ENCODE measurements around the gene PLXNA2.

Gene PLXNA2

GRCh38 chr1:208141610-208142192 is 102.5 kb downstream of the PLXNA2 start:
- no peak for DNase-seq (ENCODE audit: low read depth in 2 of 2)

GRCh38 chr1:208139434-208140045 is 104.6 kb downstream of the PLXNA2 start:
- no peak for DNase-seq (ENCODE audit: low read depth in 2 of 2)

- no peak for DNase-seq (ENCODE audit: low read depth in 2 of 2)
Measured at GRCh38 chr1:208137193-208137592, 107.0 kb downstream of the PLXNA2 start.

GRCh38 chr1:208136459-208137182 is 107.6 kb downstream of the PLXNA2 start:
- no peak for DNase-seq (ENCODE audit: low read depth in 2 of 2)

- DNase-seq (ENCODE audit: low read depth in 2 of 2), result no peak
Measured at GRCh38 chr1:208135354-208135753, 108.8 kb downstream of the PLXNA2 start.

GRCh38 chr1:208134491-208134890 is 109.7 kb downstream of the PLXNA2 start:
- no peak for DNase-seq (ENCODE audit: low read depth in 2 of 2)

GRCh38 chr1:208133355-208133754 is 110.8 kb downstream of the PLXNA2 start:
- no peak for DNase-seq (ENCODE audit: low read depth in 2 of 2)

GRCh38 chr1:208132287-208132882 is 111.8 kb downstream of the PLXNA2 start:
- DNase-seq (ENCODE audit: low read depth in 2 of 2), result peak; percentile 14 to 58

- no peak for DNase-seq (ENCODE audit: low read depth in 2 of 2)
Measured at GRCh38 chr1:208131621-208132286, 112.4 kb downstream of the PLXNA2 start.

- DNase-seq (ENCODE audit: low read depth in 2 of 2), result no peak
Measured at GRCh38 chr1:208129487-208129886, 114.7 kb downstream of the PLXNA2 start.

GRCh38 chr1:208129060-208129459 is 115.1 kb downstream of the PLXNA2 start:
- no peak for DNase-seq (ENCODE audit: low read depth in 2 of 2)

GRCh38 chr1:208127792-208128529 is 116.2 kb downstream of the PLXNA2 start:
- DNase-seq (ENCODE audit: low read depth in 2 of 2), result no peak

- no peak for DNase-seq (ENCODE audit: low read depth in 2 of 2)
Measured at GRCh38 chr1:208127284-208127683, 116.9 kb downstream of the PLXNA2 start.

- DNase-seq (ENCODE audit: low read depth in 2 of 2), result no peak
Measured at GRCh38 chr1:208126108-208126507, 118.1 kb downstream of the PLXNA2 start.

- DNase-seq (ENCODE audit: low read depth in 2 of 2), result no peak
Measured at GRCh38 chr1:208122612-208123358, 121.4 kb downstream of the PLXNA2 start.

- no peak for DNase-seq (ENCODE audit: low read depth in 2 of 2)
Measured at GRCh38 chr1:208121813-208122364, 122.3 kb downstream of the PLXNA2 start.

GRCh38 chr1:208120431-208120790 is 123.8 kb downstream of the PLXNA2 start:
- no peak for DNase-seq (ENCODE audit: low read depth in 2 of 2)

GRCh38 chr1:208118841-208119606 is 125.2 kb downstream of the PLXNA2 start:
- DNase-seq (ENCODE audit: low read depth in 2 of 2), result no peak

GRCh38 chr1:208118306-208118705 is 125.9 kb downstream of the PLXNA2 start:
- no peak for DNase-seq (ENCODE audit: low read depth in 2 of 2)

GRCh38 chr1:208117826-208118225 is 126.4 kb downstream of the PLXNA2 start:
- DNase-seq (ENCODE audit: low read depth in 2 of 2), result no peak
